Measurements from ENCODE around the gene TBR1.

Gene TBR1

GRCh38 chr2:161388146-161388779, 27.8 kb upstream of the TBR1 start:
- H3K27me3 ChIP-seq: no peaks in the 10 kb centered on the region
- DNase-seq: no peak
- H3K36me3 ChIP-seq: no peaks in the 10 kb centered on the region
- H3K4me3 ChIP-seq (ENCODE audit: low read depth, low read length): no peak overlapping the region
- no peak for TF ChIP-seq CTCF (IDR thresholded peaks at IDR 0.05; ENCODE audit: low read depth, low read length)
- no peaks in the 10 kb centered on the region for H3K4me1 ChIP-seq
- no peaks in the 10 kb centered on the region for H3K9me3 ChIP-seq

GRCh38 chr2:161391737-161392506, 24.2 kb upstream of the TBR1 start:
- H3K27me3 ChIP-seq: no peaks in the 10 kb centered on the region
- H3K4me3 ChIP-seq (ENCODE audit: low read depth, low read length): no peak overlapping the region
- H3K9me3 ChIP-seq: no peaks in the 10 kb centered on the region
- H3K36me3 ChIP-seq: peaks cover 3% of the 10 kb centered on the region; the same call in 1 of the 2 replicates
- TF ChIP-seq CTCF (IDR thresholded peaks at IDR 0.05; ENCODE audit: low read depth, low read length): no peak
- no peak for DNase-seq
- no peaks in the 10 kb centered on the region for H3K4me1 ChIP-seq

GRCh38 chr2:161400076-161400475, 16.0 kb upstream of the TBR1 start:
- DNase-seq: no peak

GRCh38 chr2:161402297-161402696, 13.8 kb upstream of the TBR1 start:
- TF ChIP-seq CTCF (IDR thresholded peaks at IDR 0.05; ENCODE audit: low read depth, low read length): no peak
- Histone ChIP-seq H3K4me3 (ENCODE audit: low read depth, low read length) (no peak overlapping the region), H3K9me3 (no peaks in the 10 kb centered on the region), H3K27me3 (no peaks in the 10 kb centered on the region), H3K4me1 (no peaks in the 10 kb centered on the region), H3K36me3 (no peaks in the 10 kb centered on the region)
- DNase-seq: no peak

More at GRCh38 chr2:161400076-161400475, 16.0 kb upstream of the TBR1 start:
- peaks cover 3% of the 10 kb centered on the region; the same call in 1 of the 2 replicates for H3K36me3 ChIP-seq
- H3K27me3 ChIP-seq: no peaks in the 10 kb centered on the region
- H3K4me3 ChIP-seq (ENCODE audit: low read depth, low read length): no peak overlapping the region
- H3K9me3 ChIP-seq: no peaks in the 10 kb centered on the region
- H3K4me1 ChIP-seq: no peaks in the 10 kb centered on the region
- TF ChIP-seq CTCF (IDR thresholded peaks at IDR 0.05; ENCODE audit: low read depth, low read length): no peak

- DNase-seq: no peak
- H3K4me3 ChIP-seq (ENCODE audit: low read depth, low read length): no peak overlapping the region
- H3K36me3 ChIP-seq: no peaks in the 10 kb centered on the region
- TF ChIP-seq CTCF (IDR thresholded peaks at IDR 0.05; ENCODE audit: low read depth, low read length): no peak
- H3K27me3 ChIP-seq: no peaks in the 10 kb centered on the region
- H3K9me3 ChIP-seq: no peaks in the 10 kb centered on the region
- no peaks in the 10 kb centered on the region for H3K4me1 ChIP-seq
Observed at GRCh38 chr2:161406316-161406715, 9.8 kb upstream of the TBR1 start.

GRCh38 chr2:161407597-161407996, 8.5 kb upstream of the TBR1 start:
- no peak for TF ChIP-seq CTCF (IDR thresholded peaks at IDR 0.05; ENCODE audit: low read depth, low read length)
- no peak for DNase-seq

More at GRCh38 chr2:161407597-161407996, 8.5 kb upstream of the TBR1 start:
- no peaks in the 10 kb centered on the region for H3K4me1 ChIP-seq
- no peaks in the 10 kb centered on the region for H3K27me3 ChIP-seq
- no peaks in the 10 kb centered on the region for H3K9me3 ChIP-seq
- no peaks in the 10 kb centered on the region for H3K36me3 ChIP-seq
- no peak overlapping the region for H3K4me3 ChIP-seq (ENCODE audit: low read depth, low read length)

Measured in BE2C (cell line).